Measurements from ENCODE around the gene TRAPPC6A. TPM values are rescaled to one million over a fixed set of nuclear protein-coding genes. Genes with fewer than 3 reads are reported as not detected.
A peak's percentile ranks its signal among the peaks of the same experiment; 100 is the strongest.

TRAPPC6A gene
- total RNA-seq, result 29.4 and 31.5 TPM in 2 replicates
- long read RNA-seq, partial matches to known transcripts, result 0 of 11 reads
- long read RNA-seq, other reads (novel, unspliced or antisense), result 1 of 11 reads

GRCh38 chr19:45177817-45178261, at the start of gene TRAPPC6A:
Gene TRAPPC6A, minus strand, starts transcription at chr19:45178237. Its CDS starts 19 bp downstream, at chr19:45178218.
- DNase-seq (ENCODE audit: extremely low spot score, unreplicated experiment), result no peak
- Mint-ChIP-seq H3K27me3 (ENCODE audit: unreplicated experiment) (no peaks in the 10 kb centered on the region), H3K4me3 (ENCODE audit: unreplicated experiment) (peak within 1 kb of the TSS; percentile 92), H3K4me1 (ENCODE audit: unreplicated experiment) (peaks cover 29% of the 10 kb centered on the region), H3K27ac (ENCODE audit: unreplicated experiment) (peak within 1 kb of the TSS; percentile 96), H3K9me3 (ENCODE audit: unreplicated experiment) (no peaks in the 10 kb centered on the region), H3K36me3 (ENCODE audit: unreplicated experiment) (peaks cover 4% of the 10 kb centered on the region)
- no peak for TF ChIP-seq CTCF (IDR thresholded peaks at IDR 0.05)

DNA sequence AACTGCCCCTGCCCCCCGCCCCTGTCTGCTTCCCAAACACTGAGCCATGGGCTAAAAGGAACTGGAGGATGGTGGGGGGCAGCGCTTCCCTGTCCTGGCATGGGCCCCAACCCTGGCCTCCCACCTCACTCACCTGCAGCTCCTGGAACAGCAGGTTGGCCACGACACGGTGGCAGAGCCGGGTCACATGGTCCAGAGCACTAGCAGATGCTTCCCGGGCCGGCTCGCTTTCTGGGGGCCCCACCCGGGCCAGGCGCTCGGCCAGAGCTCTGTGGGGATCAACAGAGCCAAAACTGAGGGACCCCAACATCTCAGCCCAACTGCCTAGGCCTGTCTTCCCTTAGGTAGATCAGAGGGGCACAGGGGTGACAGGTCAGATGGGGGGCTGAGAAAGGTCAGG, 46.6 kb upstream of the TRAPPC6A start:
- DNase-seq (ENCODE audit: extremely low spot score, unreplicated experiment), result no peak
- H3K4me1 Mint-ChIP-seq (ENCODE audit: unreplicated experiment), result peaks cover 10% of the 10 kb centered on the region
- H3K4me3 Mint-ChIP-seq (ENCODE audit: unreplicated experiment), result no peak overlapping the region
- H3K27me3 Mint-ChIP-seq (ENCODE audit: unreplicated experiment), result no peaks in the 10 kb centered on the region
- H3K36me3 Mint-ChIP-seq (ENCODE audit: unreplicated experiment), result peaks cover 4% of the 10 kb centered on the region
- H3K27ac Mint-ChIP-seq (ENCODE audit: unreplicated experiment), result no peak overlapping the region
- H3K9me3 Mint-ChIP-seq (ENCODE audit: unreplicated experiment), result no peaks in the 10 kb centered on the region
- TF ChIP-seq CTCF (IDR thresholded peaks at IDR 0.05), result no peak

- Mint-ChIP-seq H3K27me3 (ENCODE audit: unreplicated experiment) (no peaks in the 10 kb centered on the region), H3K36me3 (ENCODE audit: unreplicated experiment) (peaks cover 4% of the 10 kb centered on the region)
- TF ChIP-seq CTCF (IDR thresholded peaks at IDR 0.05), result no peak
These were observed 45.8 kb upstream of the TRAPPC6A start for GRCh38 chr19:45223879-45224278.

DNA sequence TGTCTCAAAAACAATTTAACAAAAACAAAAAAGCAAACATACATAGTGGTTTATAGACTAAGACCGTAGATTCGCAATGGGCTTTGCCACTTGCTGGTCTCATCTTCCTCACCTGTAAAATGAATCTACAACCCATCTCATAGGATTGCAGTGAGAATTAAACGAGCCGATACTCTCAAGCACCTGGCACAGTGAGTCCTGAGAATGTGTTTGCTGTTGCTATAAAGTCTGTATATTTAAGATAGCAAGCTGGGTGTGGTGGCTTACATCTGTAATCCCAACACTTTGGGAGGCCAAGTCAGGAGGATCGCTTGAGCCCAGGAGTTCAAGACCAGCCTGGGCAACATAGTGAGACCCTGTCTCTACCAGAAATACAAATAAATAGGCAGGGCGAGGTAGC, 44.7 kb upstream of the TRAPPC6A start:
- Mint-ChIP-seq H3K36me3 (ENCODE audit: unreplicated experiment) (peaks cover 4% of the 10 kb centered on the region), H3K27me3 (ENCODE audit: unreplicated experiment) (no peaks in the 10 kb centered on the region), H3K4me1 (ENCODE audit: unreplicated experiment) (peaks cover 26% of the 10 kb centered on the region), H3K9me3 (ENCODE audit: unreplicated experiment) (no peaks in the 10 kb centered on the region), H3K27ac (ENCODE audit: unreplicated experiment) (peak overlapping the region; percentile 77), H3K4me3 (ENCODE audit: unreplicated experiment) (no peak overlapping the region)
- no peak for DNase-seq (ENCODE audit: extremely low spot score, unreplicated experiment)
- TF ChIP-seq CTCF (IDR thresholded peaks at IDR 0.05), result no peak

More at GRCh38 chr19:45223879-45224278, 45.8 kb upstream of the TRAPPC6A start:
- peaks cover 17% of the 10 kb centered on the region for H3K4me1 Mint-ChIP-seq (ENCODE audit: unreplicated experiment)
- no peak overlapping the region for H3K4me3 Mint-ChIP-seq (ENCODE audit: unreplicated experiment)
- no peak overlapping the region for H3K27ac Mint-ChIP-seq (ENCODE audit: unreplicated experiment)
- H3K9me3 Mint-ChIP-seq (ENCODE audit: unreplicated experiment), result no peaks in the 10 kb centered on the region
- DNase-seq (ENCODE audit: extremely low spot score, unreplicated experiment), result no peak

GRCh38 chr19:45218911-45219743, 41.1 kb upstream of the TRAPPC6A start:
- Mint-ChIP-seq H3K4me1 (ENCODE audit: unreplicated experiment) (peaks cover 54% of the 10 kb centered on the region), H3K9me3 (ENCODE audit: unreplicated experiment) (no peaks in the 10 kb centered on the region), H3K36me3 (ENCODE audit: unreplicated experiment) (peaks cover 2% of the 10 kb centered on the region), H3K27me3 (ENCODE audit: unreplicated experiment) (no peaks in the 10 kb centered on the region), H3K4me3 (ENCODE audit: unreplicated experiment) (no peak overlapping the region), H3K27ac (ENCODE audit: unreplicated experiment) (peak overlapping the region; percentile 49)
- no peak for DNase-seq (ENCODE audit: extremely low spot score, unreplicated experiment)
- TF ChIP-seq CTCF (IDR thresholded peaks at IDR 0.05), result no peak
